NCI-H2171 treated with DMSO at 0.1 percent for 48 hours (cell line): Measurements from ENCODE around the gene RNF225.
"Not testable (repeated sequence)": the region's sequence is repeated elsewhere in the genome, so short reads cannot be mapped to it uniquely, and the experiment has no call there.

Source experiments
- DNase-seq: peaks from one replicate; lab custom pipeline; 2025; lab: John Stamatoyannopoulos, UW

The RNF225 gene

DNA sequence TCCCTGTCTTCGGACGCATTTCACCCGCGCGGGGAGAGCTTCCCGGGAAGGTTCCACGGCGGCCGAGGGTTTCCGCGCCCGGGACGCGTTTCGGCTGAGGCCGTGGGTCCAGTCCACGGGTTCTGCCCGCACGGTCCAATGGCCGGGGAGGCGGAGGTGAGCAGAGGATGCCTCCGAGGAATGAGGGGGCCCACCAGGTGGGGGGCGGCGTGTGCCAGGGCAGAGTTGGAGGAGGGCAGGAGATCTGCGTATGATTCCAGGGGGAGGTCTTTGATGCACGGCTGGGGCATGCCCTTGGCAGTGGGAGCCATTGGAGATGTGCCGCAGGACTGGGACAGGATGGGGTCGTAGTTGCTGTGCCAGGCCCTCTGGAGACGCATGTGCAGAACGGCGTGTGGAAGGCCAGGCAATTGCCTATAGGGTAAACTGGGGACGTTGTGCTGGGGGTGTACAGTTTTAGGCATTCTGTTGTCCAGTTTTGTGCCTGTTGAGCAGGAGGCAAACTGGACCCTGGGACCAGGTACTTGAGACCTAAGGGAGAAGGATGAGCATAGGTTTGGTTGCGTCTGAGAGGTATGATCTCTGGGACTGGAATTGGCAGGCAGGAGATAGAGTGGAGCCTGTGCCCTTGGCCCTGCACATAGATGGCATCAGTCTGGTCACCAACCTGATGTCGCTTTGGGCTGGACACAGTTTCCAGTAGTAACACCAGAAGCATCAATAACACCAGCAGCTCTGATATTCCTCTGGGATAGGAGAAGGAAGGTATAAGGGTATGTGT lies 13.7 kb downstream of the RNF225 start:
- peak; percentile 56 for DNase-seq

GRCh38 chr19:58416604-58417003 lies 21.1 kb downstream of the RNF225 start:
- no peak for DNase-seq

- DNase-seq, result no peak
These were observed 21.6 kb downstream of the RNF225 start for GRCh38 chr19:58417071-58417470.

- no peak for DNase-seq
These were observed 33.2 kb downstream of the RNF225 start for GRCh38 chr19:58428617-58429016.

GRCh38 chr19:58429745-58430144 lies 34.3 kb downstream of the RNF225 start:
- DNase-seq, result no peak

GRCh38 chr19:58434217-58434616 lies 38.8 kb downstream of the RNF225 start:
- no peak for DNase-seq

GRCh38 chr19:58439576-58440554 lies 44.4 kb downstream of the RNF225 start, which contains the start of gene ZNF132:
TSS of gene ZNF132 (minus strand) at chr19:58440153. CDS start at chr19:58439821, 332 bp downstream.
- DNase-seq, result peak; percentile 99

- no peak for DNase-seq
These were observed 45.1 kb downstream of the RNF225 start for GRCh38 chr19:58440556-58440955.

DNA sequence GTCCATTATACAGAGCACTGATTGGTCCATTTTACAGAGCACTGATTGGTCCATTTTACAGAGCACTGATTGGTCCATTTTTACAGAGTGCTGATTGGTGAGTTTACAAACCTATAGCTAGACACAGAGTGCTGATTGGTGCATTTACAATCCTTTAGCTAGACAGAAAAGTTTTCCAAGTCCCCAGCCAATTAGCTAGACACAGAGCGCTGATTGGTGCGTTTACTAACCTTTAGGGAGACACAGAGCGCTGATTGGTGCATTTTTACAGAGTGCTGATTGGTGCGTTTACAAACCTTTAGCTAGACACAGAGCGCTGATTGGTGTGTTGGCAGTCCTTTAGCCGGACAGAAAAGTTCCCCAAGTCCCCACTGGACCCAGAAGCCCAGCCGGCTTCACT lies 47.5 kb downstream of the RNF225 start:
- DNase-seq, result not testable (repeated sequence)
